ENCODE data around the gene DHX8. TPM values are rescaled to one million over a fixed set of nuclear protein-coding genes. Genes with fewer than 3 reads are reported as not detected.

DHX8 gene
- 40.0 and 42.7 TPM in 2 replicates for polyA plus RNA-seq (2011; rRNA removed)
- polyA minus RNA-seq (2011; rRNA and poly(A)+ RNA removed), result 41.9 and 60.3 TPM in 2 replicates

DNA sequence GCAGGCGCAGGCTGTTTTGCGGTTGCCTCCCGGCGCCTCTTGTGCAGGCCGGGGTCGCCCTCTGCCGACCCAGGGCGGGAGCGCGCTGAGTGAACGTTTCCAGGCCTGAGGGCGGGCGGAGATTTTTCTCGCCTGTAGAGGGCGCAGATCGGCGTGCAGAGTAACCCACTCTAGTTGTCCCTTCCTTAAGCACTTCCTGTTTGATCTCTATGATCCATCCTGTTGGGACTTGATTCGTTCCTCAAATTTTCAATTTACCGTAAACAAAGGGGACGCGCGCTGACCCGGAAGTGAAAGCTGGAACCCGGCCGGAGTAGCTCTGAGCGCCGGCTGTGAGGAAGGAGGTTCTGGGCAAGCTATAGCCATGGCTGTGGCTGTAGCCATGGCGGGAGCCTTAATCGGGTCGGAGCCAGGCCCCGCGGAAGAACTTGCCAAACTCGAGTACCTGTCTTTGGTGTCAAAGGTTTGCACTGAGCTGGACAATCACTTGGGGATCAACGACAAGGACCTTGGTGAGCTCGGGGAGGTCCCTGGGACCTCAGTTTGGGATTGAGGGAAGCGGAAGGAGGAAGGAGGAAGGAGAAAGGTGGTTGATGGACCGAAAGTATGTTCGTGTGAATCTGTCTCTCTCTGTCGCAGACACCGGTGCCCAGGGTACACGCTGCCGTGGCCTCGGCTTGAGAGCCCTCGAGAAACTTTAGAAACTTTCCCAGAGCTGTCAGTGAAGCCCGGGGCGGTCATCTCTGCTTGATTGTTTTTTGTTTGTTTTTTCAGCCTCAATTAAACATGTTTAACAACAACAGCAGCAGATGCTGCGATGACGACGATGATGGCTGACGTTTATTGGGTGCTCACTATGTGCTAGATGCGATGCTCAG, at the start of gene DHX8:
DHX8 (plus strand) TSS at position 302 of the 878 bp plus-strand sequence; CDS start at position 365, 63 bp downstream.
- CTCF ChIA-PET, result interaction anchor here (0.6 to 6.8 kb wide), 48 partner anchors 9 to 640 kb away, joined by 3 to 395 read pairs (median 5); partner anchors contain the start of gene ARL4D
- peak; percentile 97 for DNase-seq (ENCODE audit: low read depth)
- TF ChIP-seq, protein P1, sequence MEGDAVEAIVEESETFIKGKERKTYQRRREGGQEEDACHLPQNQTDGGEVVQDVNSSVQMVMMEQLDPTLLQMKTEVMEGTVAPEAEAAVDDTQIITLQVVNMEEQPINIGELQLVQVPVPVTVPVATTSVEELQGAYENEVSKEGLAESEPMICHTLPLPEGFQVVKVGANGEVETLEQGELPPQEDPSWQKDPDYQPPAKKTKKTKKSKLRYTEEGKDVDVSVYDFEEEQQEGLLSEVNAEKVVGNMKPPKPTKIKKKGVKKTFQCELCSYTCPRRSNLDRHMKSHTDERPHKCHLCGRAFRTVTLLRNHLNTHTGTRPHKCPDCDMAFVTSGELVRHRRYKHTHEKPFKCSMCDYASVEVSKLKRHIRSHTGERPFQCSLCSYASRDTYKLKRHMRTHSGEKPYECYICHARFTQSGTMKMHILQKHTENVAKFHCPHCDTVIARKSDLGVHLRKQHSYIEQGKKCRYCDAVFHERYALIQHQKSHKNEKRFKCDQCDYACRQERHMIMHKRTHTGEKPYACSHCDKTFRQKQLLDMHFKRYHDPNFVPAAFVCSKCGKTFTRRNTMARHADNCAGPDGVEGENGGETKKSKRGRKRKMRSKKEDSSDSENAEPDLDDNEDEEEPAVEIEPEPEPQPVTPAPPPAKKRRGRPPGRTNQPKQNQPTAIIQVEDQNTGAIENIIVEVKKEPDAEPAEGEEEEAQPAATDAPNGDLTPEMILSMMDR (IDR thresholded peaks at IDR 0.05; ENCODE audit: insufficient read depth, low read depth, low read length), result peak; percentile 100
- POLR2A ChIA-PET, result interaction anchor here (0.6 to 1.6 kb wide), 5 partner anchors 79 to 123 kb away, joined by 4 to 18 read pairs (median 12); partner anchors contain the start of gene ARL4D
- H3K27me3 ChIP-seq (ENCODE audit: control insufficient read depth, insufficient read depth, low read length), result no peaks in the 10 kb centered on the region
- H3K36me3 ChIP-seq (ENCODE audit: control insufficient read depth, insufficient read depth, low read length), result no peaks in the 10 kb centered on the region
- peak within 1 kb of the TSS; percentile 66 for H3K4me3 ChIP-seq (ENCODE audit: low read depth, low read length)

- POLR2A ChIA-PET, result no interaction called here
- CTCF ChIA-PET, result no interaction called here
Observed at GRCh38 chr17:43434902-43435319, 48.9 kb upstream of the DHX8 start.

DNA sequence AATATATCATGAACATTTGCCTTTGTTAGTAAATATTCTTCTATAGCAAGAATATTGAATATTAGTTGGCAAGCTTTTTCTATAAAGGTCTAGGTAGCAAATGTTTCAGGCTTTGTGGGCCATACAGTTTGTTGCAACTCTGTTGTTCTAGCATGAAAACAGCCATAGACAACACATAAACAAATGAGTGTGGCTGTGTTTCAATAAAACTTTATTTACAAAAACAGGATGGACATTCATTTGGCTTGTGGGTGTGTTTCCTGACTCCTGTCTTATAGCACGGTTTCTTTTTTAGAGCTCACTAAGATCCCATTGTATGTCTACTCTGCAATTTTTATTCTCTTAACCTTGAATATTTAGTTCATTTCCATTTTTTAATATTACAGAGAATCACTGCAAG, 46.0 kb upstream of the DHX8 start:
- TF ChIP-seq, protein P1 (IDR thresholded peaks at IDR 0.05; ENCODE audit: insufficient read depth, low read depth, low read length), result no peak
- ChIA-PET POLR2A (no interaction called here), CTCF (interaction anchor here (1.2 kb wide), 1 partner anchor 9 kb away, joined by 5 read pairs; no protein-coding TSS in a partner anchor)
- Histone ChIP-seq H3K36me3 (ENCODE audit: control insufficient read depth, insufficient read depth, low read length) (no peaks in the 10 kb centered on the region), H3K4me3 (ENCODE audit: low read depth, low read length) (no peak overlapping the region), H3K27me3 (ENCODE audit: control insufficient read depth, insufficient read depth, low read length) (no peaks in the 10 kb centered on the region; the same call in 1 of the 2 replicates)
- DNase-seq (ENCODE audit: low read depth), result no peak

More at GRCh38 chr17:43434902-43435319, 48.9 kb upstream of the DHX8 start:
- DNase-seq (ENCODE audit: low read depth), result no peak
- Histone ChIP-seq H3K4me3 (ENCODE audit: low read depth, low read length) (no peak overlapping the region), H3K27me3 (ENCODE audit: control insufficient read depth, insufficient read depth, low read length) (no peaks in the 10 kb centered on the region; the same call in 1 of the 2 replicates), H3K36me3 (ENCODE audit: control insufficient read depth, insufficient read depth, low read length) (no peaks in the 10 kb centered on the region)
- TF ChIP-seq, protein P1 (IDR thresholded peaks at IDR 0.05; ENCODE audit: insufficient read depth, low read depth, low read length), result no peak

GRCh38 chr17:43438626-43439025, 45.1 kb upstream of the DHX8 start:
- no peak for DNase-seq (ENCODE audit: low read depth)
- ChIA-PET CTCF (interaction anchor here (1.2 kb wide), 1 partner anchor 10 kb away, joined by 3 read pairs; no protein-coding TSS in a partner anchor), POLR2A (no interaction called here)
- H3K4me3 ChIP-seq (ENCODE audit: low read depth, low read length), result no peak overlapping the region
- no peaks in the 10 kb centered on the region for H3K36me3 ChIP-seq (ENCODE audit: control insufficient read depth, insufficient read depth, low read length)
- TF ChIP-seq, protein P1 (IDR thresholded peaks at IDR 0.05; ENCODE audit: insufficient read depth, low read depth, low read length), result no peak
- H3K27me3 ChIP-seq (ENCODE audit: control insufficient read depth, insufficient read depth, low read length), result no peaks in the 10 kb centered on the region; the same call in 1 of the 2 replicates

DNA sequence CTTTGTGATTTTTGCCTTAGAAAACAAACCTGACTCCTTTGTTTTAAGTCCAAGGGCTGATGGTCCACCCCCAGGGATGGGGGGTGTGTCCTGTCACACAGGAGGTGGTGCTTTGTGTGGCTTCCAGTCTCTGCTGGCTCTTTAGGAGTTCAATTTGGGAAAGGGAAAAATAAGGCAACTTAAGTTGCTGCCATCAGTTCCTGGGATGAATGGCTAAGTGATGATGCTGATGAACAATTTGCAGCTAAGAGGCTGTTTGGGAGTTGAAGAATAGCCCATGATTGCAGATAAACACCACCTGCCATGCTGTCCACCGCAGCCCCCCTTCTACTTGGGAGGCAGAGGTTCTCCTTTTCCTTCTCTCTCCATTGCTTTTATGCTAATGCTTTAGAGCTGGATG, 44.7 kb upstream of the DHX8 start:
- TF ChIP-seq, protein P1 (IDR thresholded peaks at IDR 0.05; ENCODE audit: insufficient read depth, low read depth, low read length), result no peak
- no peak overlapping the region for H3K4me3 ChIP-seq (ENCODE audit: low read depth, low read length)
- ChIA-PET CTCF (interaction anchor here (0.8 to 1.2 kb wide), 2 partner anchors 10 to 45 kb away, joined by 3 read pairs; no protein-coding TSS in a partner anchor), POLR2A (no interaction called here)
- DNase-seq (ENCODE audit: low read depth), result no peak
- no peaks in the 10 kb centered on the region for H3K36me3 ChIP-seq (ENCODE audit: control insufficient read depth, insufficient read depth, low read length)
- H3K27me3 ChIP-seq (ENCODE audit: control insufficient read depth, insufficient read depth, low read length), result no peaks in the 10 kb centered on the region; the same call in 1 of the 2 replicates
